GM23338 (cell line): ENCODE measurements around the gene CACNG8. TPM values are rescaled to one million over a fixed set of nuclear protein-coding genes. Genes with fewer than 3 reads are reported as not detected.

ENCODE experiments used
- ATAC-seq: fragments of 200-7000 bp; cut with Tn5 transposase; 3 replicates; pipeline ENCODE4 v1.9.1; 2020
- DNase-seq: peaks from one replicate; pipeline ENCODE4 v3.0.0-alpha.2; 2015; ENCODE audit warnings: low spot score
- H2AFZ ChIP-seq: fragments of 200-600 bp; sonication (generic); 2 replicates; pipeline ENCODE4 v1.8.0; 2016; ENCODE audit warnings: antibody characterized with exemption, mild to moderate bottlenecking, moderate library complexity
- H3F3A ChIP-seq: fragments of 200-600 bp; sonication (generic); replicated peaks from 2 replicates; pipeline ENCODE4 v1.8.0; 2017; ENCODE audit warnings: antibody characterized with exemption, mixed run types, low read depth
- H3K27ac ChIP-seq: fragments of 200-600 bp; sonication (generic); 2 replicates; pipeline ENCODE4 v1.6.1; 2016; ENCODE audit warnings: low read depth
- H3K27me3 ChIP-seq: fragments of 200-600 bp; sonication (generic); 2 replicates; pipeline ENCODE4 v1.8.0; 2016; ENCODE audit warnings: mild to moderate bottlenecking, mixed run types, moderate library complexity; ENCODE audit not compliant: insufficient read depth
- H3K36me3 ChIP-seq: fragments of 200-600 bp; sonication (generic); 2 replicates; pipeline ENCODE4 v1.8.0; 2016; ENCODE audit warnings: mild to moderate bottlenecking; ENCODE audit not compliant: insufficient read depth
- H3K4me1 ChIP-seq: fragments of 200-600 bp; sonication (generic); 2 replicates; pipeline ENCODE4 v1.8.0; 2016; ENCODE audit warnings: mild to moderate bottlenecking, moderate library complexity; ENCODE audit not compliant: insufficient read depth
- H3K4me2 ChIP-seq: fragments of 200-600 bp; sonication (generic); 2 replicates; pipeline ENCODE4 v1.7.1; 2017; ENCODE audit warnings: mixed run types
- H3K4me3 ChIP-seq: fragments of 200-600 bp; sonication (generic); 2 replicates; pipeline ENCODE4 v1.6.1; 2016; ENCODE audit warnings: mixed run types
- H3K79me2 ChIP-seq: fragments of 200-600 bp; sonication (generic); replicated peaks from 2 replicates; pipeline ENCODE4 v1.8.0; 2017; ENCODE audit warnings: mild to moderate bottlenecking; ENCODE audit not compliant: insufficient read depth
- H3K9me2 ChIP-seq: fragments of 200-600 bp; sonication (generic); 2 replicates; pipeline ENCODE4 v1.8.0; 2017; ENCODE audit not compliant: insufficient read depth
- H4K20me1 ChIP-seq: fragments of 200-600 bp; sonication (generic); replicated peaks from 2 replicates; pipeline ENCODE4 v1.8.0; 2017; ENCODE audit warnings: mild to moderate bottlenecking; ENCODE audit not compliant: insufficient read depth
- H3K27ac Mint-ChIP-seq: 2 replicates; pipeline ENCODE4 v1.8.0; 2020; ENCODE audit warnings: inconsistent platforms, mild to moderate bottlenecking, moderate library complexity, mixed read lengths
- H3K27me3 Mint-ChIP-seq: 3 replicates; pipeline ENCODE4 v1.8.0; 2022; ENCODE audit warnings: low read depth, mild to moderate bottlenecking, moderate library complexity, mixed read lengths, inconsistent platforms; ENCODE audit not compliant: insufficient read depth, poor library complexity
- H3K36me3 Mint-ChIP-seq: 3 replicates; pipeline ENCODE4 v1.8.0; 2021; ENCODE audit warnings: low read depth, mild to moderate bottlenecking, inconsistent platforms, moderate library complexity, mixed read lengths
- H3K4me1 Mint-ChIP-seq: 3 replicates; pipeline ENCODE4 v1.8.0; 2020; ENCODE audit warnings: mild to moderate bottlenecking, inconsistent platforms, mixed read lengths
- H3K4me3 Mint-ChIP-seq: 3 replicates; pipeline ENCODE4 v1.8.0; 2021; ENCODE audit warnings: moderate library complexity, mild to moderate bottlenecking, inconsistent platforms, mixed read lengths
- H3K9me3 Mint-ChIP-seq: 3 replicates; pipeline ENCODE4 v1.8.0; 2020; ENCODE audit warnings: moderate library complexity, mild to moderate bottlenecking, inconsistent platforms, mixed read lengths
- ETS1 ChIP-seq: IDR thresholded peaks from 2 replicates; pipeline ENCODE4 v1.6.1; 2016; ENCODE audit warnings: antibody characterized with exemption
- EZH2phosphoT487 ChIP-seq: fragments of 200-600 bp; sonication (generic); IDR thresholded peaks from one replicate; pipeline ENCODE4 v1.8.1; 2018; ENCODE audit warnings: antibody characterized with exemption; ENCODE audit not compliant: unreplicated experiment
- JUNB ChIP-seq: IDR thresholded peaks from one replicate; pipeline ENCODE4 v1.6.1; 2016; ENCODE audit warnings: antibody characterized with exemption; ENCODE audit not compliant: unreplicated experiment
- NANOG ChIP-seq: IDR thresholded peaks from 2 replicates; pipeline ENCODE4 v1.6.1; 2016; ENCODE audit warnings: antibody characterized with exemption, borderline replicate concordance
- POLR2AphosphoS5 ChIP-seq: IDR thresholded peaks from 2 replicates; pipeline ENCODE4 v1.6.1; 2016; ENCODE audit warnings: antibody characterized with exemption, low read depth
- STAT1 ChIP-seq: IDR thresholded peaks from one replicate; pipeline ENCODE4 v1.6.1; 2016; ENCODE audit warnings: antibody characterized with exemption; ENCODE audit not compliant: unreplicated experiment
- ZNF331 ChIP-seq: fragments of 250-450 bp; sonication (Bioruptor Pico); IDR thresholded peaks from 2 replicates; pipeline ENCODE4 v1.5.0; 2020; ENCODE audit warnings: low read depth, mild to moderate bottlenecking, moderate library complexity
- ZNF462 ChIP-seq: fragments of 250-450 bp; sonication (Bioruptor Pico); IDR thresholded peaks from 2 replicates; pipeline ENCODE4 v1.5.0; 2020; ENCODE audit warnings: mild to moderate bottlenecking, moderate library complexity
- polyA plus RNA-seq: library from polyadenylated mRNA; unstranded; fragments of >200 nt; fragmentation: Nextera tagmentation; extraction: Ambion mirVana; gene quantifications from 2 replicates; pipeline ENCODE4 v1.2.1, GENCODE V29; 2016
- total RNA-seq: library from RNA; depleted of rRNA; stranded (reverse); fragments of >200 nt; shearing (Covaris generic); gene quantifications from 2 replicates; pipeline ENCODE4 v1.2.3, GENCODE V29; 2014

The CACNG8 gene
- total and polyA plus RNA-seq, 2 experiments from 2014 or later = 2.2 to 3.9 TPM

GRCh38 chr19:54017261-54017660 is 54.5 kb downstream of the CACNG8 start (continued):
- TF ChIP-seq ZNF462 (CRISPR knock-in tag) (no peak), ETS1 (no peak), POLR2AphosphoS5 (no peak), JUNB (no peak), ZNF331 (CRISPR knock-in tag) (no peak), EZH2phosphoT487 (no peak), STAT1 (no peak), NANOG (no peak)

- Histone ChIP-seq H4K20me1 (no peaks in the 10 kb centered on the region), H3K27me3 (no peaks in the 10 kb centered on the region), H3K4me2 (no peak overlapping the region), H3K9me2 (no peaks in the 10 kb centered on the region), H3K79me2 (no peaks in the 10 kb centered on the region), H3K4me3 (no peak overlapping the region), H2AFZ (no peak overlapping the region), H3K27ac (no peak overlapping the region), H3K4me1 (peaks cover 7% of the 10 kb centered on the region; the same call in 1 of the 2 replicates), H3F3A (peaks cover 7% of the 10 kb centered on the region; the same call in 1 of the 2 replicates), H3K36me3 (no peaks in the 10 kb centered on the region)
- Mint-ChIP-seq H3K27ac (no peak overlapping the region), H3K4me1 (peaks cover 16% of the 10 kb centered on the region), H3K4me3 (no peak overlapping the region; the same call in 2 of the 3 replicates), H3K27me3 (peaks cover 14% of the 10 kb centered on the region), H3K36me3 (no peaks in the 10 kb centered on the region; the same call in 2 of the 3 replicates), H3K9me3 (no peaks in the 10 kb centered on the region; the same call in 1 of the 3 replicates)
- DNase-seq = no peak
- no peak for ATAC-seq
- TF ChIP-seq STAT1 (no peak), NANOG (no peak), ZNF462 (CRISPR knock-in tag) (no peak)
These were observed 58.6 kb downstream of the CACNG8 start for GRCh38 chr19:54021363-54021762.
